ENCODE measurements around the gene CTIF.

DNA sequence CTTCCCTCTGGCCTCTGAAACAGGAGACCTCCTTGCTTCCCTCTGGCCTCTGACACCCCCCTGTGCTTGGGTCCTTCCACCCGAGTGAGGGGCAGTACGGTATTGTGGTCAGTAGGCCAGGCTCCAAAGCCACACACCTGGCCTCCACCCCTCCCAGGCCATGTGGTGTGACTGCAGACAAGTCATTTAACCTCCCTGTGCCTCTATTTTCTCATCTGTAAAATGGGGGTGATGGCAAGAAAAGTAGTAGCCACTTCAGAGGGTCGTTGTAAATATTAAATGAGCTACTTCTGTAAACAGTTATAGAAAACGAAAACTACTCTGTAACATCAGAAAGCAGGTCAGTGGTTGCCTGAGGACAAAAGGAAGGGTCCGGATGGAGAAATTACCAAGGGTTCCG is 337.8 kb downstream of the CTIF start:
- TF ChIP-seq, protein P1, sequence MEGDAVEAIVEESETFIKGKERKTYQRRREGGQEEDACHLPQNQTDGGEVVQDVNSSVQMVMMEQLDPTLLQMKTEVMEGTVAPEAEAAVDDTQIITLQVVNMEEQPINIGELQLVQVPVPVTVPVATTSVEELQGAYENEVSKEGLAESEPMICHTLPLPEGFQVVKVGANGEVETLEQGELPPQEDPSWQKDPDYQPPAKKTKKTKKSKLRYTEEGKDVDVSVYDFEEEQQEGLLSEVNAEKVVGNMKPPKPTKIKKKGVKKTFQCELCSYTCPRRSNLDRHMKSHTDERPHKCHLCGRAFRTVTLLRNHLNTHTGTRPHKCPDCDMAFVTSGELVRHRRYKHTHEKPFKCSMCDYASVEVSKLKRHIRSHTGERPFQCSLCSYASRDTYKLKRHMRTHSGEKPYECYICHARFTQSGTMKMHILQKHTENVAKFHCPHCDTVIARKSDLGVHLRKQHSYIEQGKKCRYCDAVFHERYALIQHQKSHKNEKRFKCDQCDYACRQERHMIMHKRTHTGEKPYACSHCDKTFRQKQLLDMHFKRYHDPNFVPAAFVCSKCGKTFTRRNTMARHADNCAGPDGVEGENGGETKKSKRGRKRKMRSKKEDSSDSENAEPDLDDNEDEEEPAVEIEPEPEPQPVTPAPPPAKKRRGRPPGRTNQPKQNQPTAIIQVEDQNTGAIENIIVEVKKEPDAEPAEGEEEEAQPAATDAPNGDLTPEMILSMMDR (IDR thresholded peaks at IDR 0.05 in 8 of 11, conservative IDR thresholded peaks at IDR 0.05 in 3 of 11) = no peak
- no peak for TF ChIP-seq POLR2AphosphoS5 (IDR thresholded peaks at IDR 0.05)
